Caco-2 (cell line): ENCODE data around the gene DRC1. TPM values are rescaled to one million over a fixed set of nuclear protein-coding genes. Genes with fewer than 3 reads are reported as not detected.

Source experiments
- BruUV-seq: library from RNA; stranded (reverse); fragments of 400-500 nt; replicated peaks from 2 replicates; lab custom pipeline; 2021; lab: Mats Ljungman, UMichigan
- CTCF ChIA-PET: fragments of 300-600 bp; sonication (Branson Sonifier 250); formaldehyde crosslinking; loops from one replicate; lab custom pipeline; 2022; ENCODE audit warnings: antibody characterized with exemption; lab: Charles Lee
- POLR2A ChIA-PET: fragments of 300-600 bp; sonication (Branson Sonifier 250); formaldehyde crosslinking; loops from one replicate; lab custom pipeline; 2022; ENCODE audit warnings: antibody characterized with exemption; lab: Charles Lee
- DNase-seq, 2 experiments: peaks; one replicate each; pipeline versions ENCODE4 v3.0.0 to v3.0.0-alpha.2; 2020 to 2022
- H3K27me3 ChIP-seq: replicated peaks from 2 replicates; pipeline ENCODE4 v1.6.0; 2011; ENCODE audit warnings: low read length; ENCODE audit not compliant: control insufficient read depth, insufficient read depth
- H3K36me3 ChIP-seq: 2 replicates; pipeline ENCODE4 v1.5.1; 2011; ENCODE audit warnings: low read length; ENCODE audit not compliant: control insufficient read depth, insufficient read depth
- H3K4me1 ChIP-seq: fragments of 250-450 bp; sonication (Bioruptor Pico); 2 replicates; pipeline ENCODE4 v1.5.1; 2020; ENCODE audit warnings: mild to moderate bottlenecking
- H3K4me3 ChIP-seq: 2 replicates; pipeline ENCODE4 v1.5.1; 2011; ENCODE audit warnings: low read depth, mild to moderate bottlenecking, control low read depth, low read length
- H3K9me3 ChIP-seq: fragments of 250-450 bp; sonication (Bioruptor Pico); 2 replicates; pipeline ENCODE4 v1.5.1; 2020; ENCODE audit warnings: mild to moderate bottlenecking, moderate library complexity
- H3K27ac Mint-ChIP-seq: one replicate; pipeline ENCODE4 v1.8.0; 2022; ENCODE audit warnings: mixed read lengths; ENCODE audit not compliant: unreplicated experiment
- H3K27me3 Mint-ChIP-seq: one replicate; pipeline ENCODE4 v1.8.0; 2022; ENCODE audit warnings: mixed read lengths; ENCODE audit not compliant: insufficient read depth, unreplicated experiment
- H3K36me3 Mint-ChIP-seq: one replicate; pipeline ENCODE4 v1.8.0; 2022; ENCODE audit warnings: mild to moderate bottlenecking, mixed read lengths; ENCODE audit not compliant: insufficient read depth, unreplicated experiment
- H3K4me1 Mint-ChIP-seq: one replicate; pipeline ENCODE4 v1.8.0; 2022; ENCODE audit warnings: low read depth, mixed read lengths; ENCODE audit not compliant: unreplicated experiment
- H3K4me3 Mint-ChIP-seq: one replicate; pipeline ENCODE4 v1.8.0; 2022; ENCODE audit warnings: mild to moderate bottlenecking, moderate library complexity, mixed read lengths; ENCODE audit not compliant: unreplicated experiment
- H3K9me3 Mint-ChIP-seq: one replicate; pipeline ENCODE4 v1.8.0; 2022; ENCODE audit warnings: mixed read lengths; ENCODE audit not compliant: unreplicated experiment
- intact Hi-C: fragments of 100-400 bp; cut with micrococcal nuclease; formaldehyde crosslinking; loops from one replicate; pipeline ENCODE4 v1.10.0; 2022; ENCODE audit not compliant: unreplicated experiment
- total RNA-seq: library from RNA; stranded (reverse); gene quantifications from 2 replicates; pipeline ENCODE4 v1.2.3, GENCODE V29; 2022
- TF ChIP-seq, protein P1 (sequence below), 2 experiments: fragments of 200-600 bp in 1 of 2; IDR thresholded peaks; 1 replicate in 1 of 2; 2 replicates in 1 of 2; pipeline versions ENCODE4 v1.5.1 to v1.8.0; 2011 to 2022; ENCODE audit warnings: antibody characterized with exemption in 1 of 2, control low read depth in 1 of 2, inconsistent platforms in 1 of 2, low read depth in 1 of 2, low read length in 1 of 2, mild to moderate bottlenecking in 1 of 2, moderate library complexity in 1 of 2; ENCODE audit not compliant: insufficient read depth in 1 of 2, severe bottlenecking in 1 of 2, unreplicated experiment in 1 of 2

Gene DRC1
- total RNA-seq, 1 experiment from 2014 or later: 1.1 TPM

DNA sequence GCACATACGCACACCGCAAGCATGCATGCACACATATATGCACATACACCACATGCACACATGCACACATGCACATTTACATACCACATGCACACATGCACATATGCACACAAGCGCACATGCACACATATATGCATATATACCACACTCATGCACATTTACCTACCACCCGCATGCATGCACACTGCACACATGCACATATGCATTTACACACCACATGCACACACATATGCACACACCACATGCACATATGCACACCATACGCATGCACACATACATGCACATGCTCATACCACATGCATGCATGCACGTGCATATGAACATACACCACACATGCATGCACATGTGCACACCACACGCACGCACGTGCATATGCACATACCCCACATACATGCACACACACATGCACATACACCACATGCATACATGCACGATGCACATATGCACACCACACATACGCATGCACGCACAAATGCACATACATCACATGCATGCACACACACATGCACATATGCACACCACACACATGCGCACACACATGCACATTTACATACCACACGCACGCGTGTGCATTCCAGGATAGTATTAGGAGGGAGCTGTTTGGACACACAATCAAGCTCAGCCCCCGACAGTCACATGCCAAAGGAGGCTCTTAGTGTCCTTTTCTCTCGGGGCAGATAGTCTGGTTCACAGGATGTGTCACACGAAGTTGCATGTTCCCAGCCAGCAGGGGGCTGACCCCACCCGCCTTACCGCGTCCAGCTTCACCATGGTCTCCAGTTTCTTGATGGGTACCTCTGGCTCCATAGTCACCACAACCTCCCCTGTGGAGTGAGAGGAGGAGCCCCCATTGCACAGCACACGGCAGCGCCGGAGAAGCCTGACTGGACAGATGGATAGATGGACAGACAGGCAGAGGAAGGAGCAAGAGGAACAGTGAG is 70.3 kb downstream of the DRC1 start:
- H3K36me3 ChIP-seq: no peaks in the 10 kb centered on the region
- ChIA-PET CTCF (interaction anchor here (0.8 to 1.1 kb wide), 5 partner anchors 31 to 114 kb away, joined by 3 to 6 read pairs (median 4); no protein-coding TSS in a partner anchor), POLR2A (interaction anchor here (0.6 kb wide), 1 partner anchor 1418 kb away, joined by 6 read pairs; the partner anchor contains the start of genes BABAM2 and RBKS)
- H3K4me3 ChIP-seq: no peak overlapping the region
- Mint-ChIP-seq H3K27me3 (no peaks in the 10 kb centered on the region), H3K27ac (no peak overlapping the region), H3K4me1 (no peaks in the 10 kb centered on the region), H3K4me3 (no peak overlapping the region), H3K36me3 (no peaks in the 10 kb centered on the region), H3K9me3 (peaks cover 16% of the 10 kb centered on the region)
- no peaks in the 10 kb centered on the region for H3K27me3 ChIP-seq
- H3K9me3 ChIP-seq: no peaks in the 10 kb centered on the region; the same call in 1 of the 2 replicates
- peak; percentile 40 to 41 for DNase-seq
- BruUV-seq: no TSS peak
- intact Hi-C loops: no loop called here
- H3K4me1 ChIP-seq: no peaks in the 10 kb centered on the region
- TF ChIP-seq, protein P1, sequence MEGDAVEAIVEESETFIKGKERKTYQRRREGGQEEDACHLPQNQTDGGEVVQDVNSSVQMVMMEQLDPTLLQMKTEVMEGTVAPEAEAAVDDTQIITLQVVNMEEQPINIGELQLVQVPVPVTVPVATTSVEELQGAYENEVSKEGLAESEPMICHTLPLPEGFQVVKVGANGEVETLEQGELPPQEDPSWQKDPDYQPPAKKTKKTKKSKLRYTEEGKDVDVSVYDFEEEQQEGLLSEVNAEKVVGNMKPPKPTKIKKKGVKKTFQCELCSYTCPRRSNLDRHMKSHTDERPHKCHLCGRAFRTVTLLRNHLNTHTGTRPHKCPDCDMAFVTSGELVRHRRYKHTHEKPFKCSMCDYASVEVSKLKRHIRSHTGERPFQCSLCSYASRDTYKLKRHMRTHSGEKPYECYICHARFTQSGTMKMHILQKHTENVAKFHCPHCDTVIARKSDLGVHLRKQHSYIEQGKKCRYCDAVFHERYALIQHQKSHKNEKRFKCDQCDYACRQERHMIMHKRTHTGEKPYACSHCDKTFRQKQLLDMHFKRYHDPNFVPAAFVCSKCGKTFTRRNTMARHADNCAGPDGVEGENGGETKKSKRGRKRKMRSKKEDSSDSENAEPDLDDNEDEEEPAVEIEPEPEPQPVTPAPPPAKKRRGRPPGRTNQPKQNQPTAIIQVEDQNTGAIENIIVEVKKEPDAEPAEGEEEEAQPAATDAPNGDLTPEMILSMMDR (IDR thresholded peaks at IDR 0.05; ENCODE audit: insufficient read depth in 1 of 2, low read depth in 1 of 2, low read length in 1 of 2, severe bottlenecking in 1 of 2, unreplicated experiment in 1 of 2): peak; percentile 11 to 43

GRCh38 chr2:26472821-26473655 is 71.3 kb downstream of the DRC1 start:
- DNase-seq: peak in 1 of 2 experiments; percentile 32
- H3K36me3 ChIP-seq: no peaks in the 10 kb centered on the region
- H3K9me3 Mint-ChIP-seq: peaks cover 16% of the 10 kb centered on the region
- BruUV-seq: no TSS peak
- H3K9me3 ChIP-seq: no peaks in the 10 kb centered on the region; the same call in 1 of the 2 replicates
- H3K27me3 ChIP-seq: no peaks in the 10 kb centered on the region
- H3K4me1 ChIP-seq: no peaks in the 10 kb centered on the region
- CTCF ChIA-PET: interaction anchor here (0.8 to 1.1 kb wide), 3 partner anchors 83 to 113 kb away, joined by 4 to 6 read pairs (median 5); no protein-coding TSS in a partner anchor
- POLR2A ChIA-PET: interaction anchor here (0.6 kb wide), 1 partner anchor 1417 kb away, joined by 6 read pairs; the partner anchor contains the start of genes BABAM2 and RBKS
- no peaks in the 10 kb centered on the region for H3K27me3 Mint-ChIP-seq
- H3K4me3 ChIP-seq: no peak overlapping the region
- H3K4me1 Mint-ChIP-seq: no peaks in the 10 kb centered on the region
- no peak overlapping the region for H3K27ac Mint-ChIP-seq
- intact Hi-C loops: no loop called here
- TF ChIP-seq, protein P1 (IDR thresholded peaks at IDR 0.05; ENCODE audit: insufficient read depth in 1 of 2, low read depth in 1 of 2, low read length in 1 of 2, severe bottlenecking in 1 of 2, unreplicated experiment in 1 of 2): no peak
- no peaks in the 10 kb centered on the region for H3K36me3 Mint-ChIP-seq
- no peak overlapping the region for H3K4me3 Mint-ChIP-seq

- ChIA-PET POLR2A (no interaction called here), CTCF (interaction anchor here (0.6 kb wide), 1 partner anchor 69 kb away, joined by 7 read pairs; no protein-coding TSS in a partner anchor)
- Mint-ChIP-seq H3K4me3 (no peak overlapping the region), H3K4me1 (no peaks in the 10 kb centered on the region), H3K36me3 (no peaks in the 10 kb centered on the region), H3K27ac (no peak overlapping the region), H3K9me3 (peaks cover 16% of the 10 kb centered on the region), H3K27me3 (no peaks in the 10 kb centered on the region)
- no peak overlapping the region for H3K4me3 ChIP-seq
- H3K27me3 ChIP-seq: no peaks in the 10 kb centered on the region
- TF ChIP-seq, protein P1 (IDR thresholded peaks at IDR 0.05; ENCODE audit: insufficient read depth in 1 of 2, low read depth in 1 of 2, low read length in 1 of 2, severe bottlenecking in 1 of 2, unreplicated experiment in 1 of 2): no peak
- no peaks in the 10 kb centered on the region for H3K4me1 ChIP-seq
- BruUV-seq: no TSS peak
- H3K36me3 ChIP-seq: no peaks in the 10 kb centered on the region
- no peak for DNase-seq
- intact Hi-C loops: no loop called here
- H3K9me3 ChIP-seq: no peaks in the 10 kb centered on the region; the same call in 1 of the 2 replicates
Observed at GRCh38 chr2:26473796-26474195, 72.1 kb downstream of the DRC1 start.
